PC-3 (cell line): ENCODE results near the gene CCDC141. TPM values are rescaled to one million over a fixed set of nuclear protein-coding genes. Genes with fewer than 3 reads are reported as not detected.

ENCODE experiments used
- ATAC-seq: fragments of 200-7000 bp; cut with Tn5 transposase; 2 replicates; pipeline ENCODE4 v1.9.1; 2020; ENCODE audit warnings: mild to moderate bottlenecking, moderate library complexity
- BruUV-seq: library from RNA; stranded (reverse); fragments of 400-500 nt; replicated peaks from 2 replicates; lab custom pipeline; 2021; lab: Mats Ljungman, UMichigan
- CTCF ChIA-PET: fragments of 300-600 bp; sonication (Branson Sonifier 250); formaldehyde crosslinking; loops from one replicate; lab custom pipeline; 2022; ENCODE audit warnings: antibody characterized with exemption; lab: Charles Lee
- POLR2A ChIA-PET: fragments of 300-600 bp; sonication (Branson Sonifier 250); formaldehyde crosslinking; loops from one replicate; lab custom pipeline; 2022; ENCODE audit warnings: antibody characterized with exemption; ENCODE audit not compliant: unreplicated experiment; lab: Charles Lee
- DNase-seq: peaks from one replicate; pipeline ENCODE4 v3.0.0-alpha.2; 2015
- H2AFZ ChIP-seq: fragments of 300-600 bp; sonication (generic); 2 replicates; pipeline ENCODE4 v1.6.0; 2016; ENCODE audit warnings: antibody characterized with exemption, low read length
- H3F3A ChIP-seq: fragments of 300-600 bp; sonication (generic); one replicate; pipeline ENCODE4 v1.6.0; 2017; ENCODE audit warnings: antibody characterized with exemption, low read length, control low read depth, mild to moderate bottlenecking; ENCODE audit not compliant: unreplicated experiment
- H3K27ac ChIP-seq: fragments of 300-600 bp; sonication (generic); 2 replicates; pipeline ENCODE4 v1.5.1; 2016; ENCODE audit warnings: mild to moderate bottlenecking, low read length
- H3K27me3 ChIP-seq: fragments of 300-600 bp; sonication (generic); 2 replicates; pipeline ENCODE4 v1.6.1; 2016; ENCODE audit warnings: low read length, mixed read lengths
- H3K36me3 ChIP-seq: fragments of 300-600 bp; sonication (generic); 2 replicates; pipeline ENCODE4 v1.6.1; 2016; ENCODE audit warnings: low read depth, mixed run types, low read length, mixed read lengths
- H3K4me1 ChIP-seq: fragments of 300-600 bp; sonication (generic); 2 replicates; pipeline ENCODE4 v1.5.1; 2016; ENCODE audit warnings: low read length; ENCODE audit not compliant: insufficient read depth
- H3K4me2 ChIP-seq: fragments of 300-600 bp; sonication (generic); 2 replicates; pipeline ENCODE4 v1.6.0; 2016; ENCODE audit warnings: low read length
- H3K4me3 ChIP-seq: fragments of 300-600 bp; sonication (generic); 2 replicates; pipeline ENCODE4 v1.5.1; 2016; ENCODE audit warnings: mild to moderate bottlenecking, low read length, mixed read lengths
- H3K79me2 ChIP-seq: fragments of 300-600 bp; sonication (generic); 2 replicates; pipeline ENCODE4 v1.6.1; 2017; ENCODE audit warnings: low read length, mixed read lengths
- H3K9ac ChIP-seq: fragments of 300-600 bp; sonication (generic); 2 replicates; pipeline ENCODE4 v1.6.0; 2016; ENCODE audit warnings: mild to moderate bottlenecking, low read length
- H3K9me2 ChIP-seq: fragments of 300-600 bp; sonication (generic); replicated peaks from 2 replicates; pipeline ENCODE4 v1.6.1; 2016; ENCODE audit warnings: mixed run types, low read length, mixed read lengths
- H3K9me3 ChIP-seq: fragments of 300-600 bp; sonication (generic); 2 replicates; pipeline ENCODE4 v1.6.1; 2016; ENCODE audit warnings: low read length, mixed read lengths
- H4K20me1 ChIP-seq: fragments of 300-600 bp; sonication (generic); 2 replicates; pipeline ENCODE4 v1.6.1; 2016; ENCODE audit warnings: low read length, mixed read lengths
- EZH2 ChIP-seq: fragments of 300-600 bp; sonication (generic); IDR thresholded peaks from one replicate; pipeline ENCODE4 v1.6.1; 2017; ENCODE audit warnings: antibody characterized with exemption, mild to moderate bottlenecking, low read length; ENCODE audit not compliant: unreplicated experiment
- EZH2phosphoT487 ChIP-seq: fragments of 300-600 bp; sonication (generic); IDR thresholded peaks from 2 replicates; pipeline ENCODE4 v1.6.1; 2018; ENCODE audit warnings: mild to moderate bottlenecking, antibody characterized with exemption, low read length, borderline replicate concordance
- intact Hi-C: fragments of 100-400 bp; cut with micrococcal nuclease; formaldehyde crosslinking; loops from 2 replicates; pipeline ENCODE4 v1.9.0; 2023
- total RNA-seq: library from RNA; depleted of rRNA; stranded (reverse); fragments of >200 nt; gene quantifications from 2 replicates; pipeline ENCODE4 v1.2.3, GENCODE V29; 2014
- TF ChIP-seq, protein P1 (sequence below): fragments of 300-600 bp; sonication (generic); conservative IDR thresholded peaks from 2 replicates; pipeline ENCODE4 v1.5.1; 2017; ENCODE audit warnings: antibody characterized with exemption, low read depth, mild to moderate bottlenecking, low read length

Gene CCDC141
- total RNA-seq, 1 experiment from 2014 or later = 1.1 TPM

DNA sequence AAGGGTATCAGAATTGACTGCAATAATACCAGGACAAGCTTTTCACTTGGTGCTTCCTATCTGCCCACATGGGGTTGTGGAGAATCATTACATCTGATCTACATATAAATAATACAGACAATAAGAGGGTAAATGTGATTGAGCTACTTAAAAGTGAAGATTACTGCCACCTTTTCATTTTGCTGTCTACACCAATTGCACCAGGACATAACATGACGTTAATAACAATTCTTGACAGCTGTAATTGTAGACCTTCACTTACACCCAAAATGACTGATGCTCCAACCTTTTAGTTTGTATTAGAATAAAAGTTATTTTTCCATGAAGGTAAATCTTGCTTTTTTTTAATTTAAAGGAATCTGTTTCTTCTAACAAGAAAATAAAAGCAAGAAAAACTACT, 206.2 kb downstream of the CCDC141 start:
- no peak overlapping the region for H3K27ac ChIP-seq
- DNase-seq (no peak), ATAC-seq (no peak)
- ChIA-PET CTCF (no interaction called here), POLR2A (no interaction called here)
- H3K9me3 ChIP-seq = no peaks in the 10 kb centered on the region
- H3K36me3 ChIP-seq = no peaks in the 10 kb centered on the region
- no peaks in the 10 kb centered on the region for H3K9me2 ChIP-seq
- no peak overlapping the region for H3K9ac ChIP-seq
- no peaks in the 10 kb centered on the region for H3K27me3 ChIP-seq
- H3K4me3 ChIP-seq = no peak overlapping the region
- no peak for TF ChIP-seq EZH2
- TF ChIP-seq, protein P1, sequence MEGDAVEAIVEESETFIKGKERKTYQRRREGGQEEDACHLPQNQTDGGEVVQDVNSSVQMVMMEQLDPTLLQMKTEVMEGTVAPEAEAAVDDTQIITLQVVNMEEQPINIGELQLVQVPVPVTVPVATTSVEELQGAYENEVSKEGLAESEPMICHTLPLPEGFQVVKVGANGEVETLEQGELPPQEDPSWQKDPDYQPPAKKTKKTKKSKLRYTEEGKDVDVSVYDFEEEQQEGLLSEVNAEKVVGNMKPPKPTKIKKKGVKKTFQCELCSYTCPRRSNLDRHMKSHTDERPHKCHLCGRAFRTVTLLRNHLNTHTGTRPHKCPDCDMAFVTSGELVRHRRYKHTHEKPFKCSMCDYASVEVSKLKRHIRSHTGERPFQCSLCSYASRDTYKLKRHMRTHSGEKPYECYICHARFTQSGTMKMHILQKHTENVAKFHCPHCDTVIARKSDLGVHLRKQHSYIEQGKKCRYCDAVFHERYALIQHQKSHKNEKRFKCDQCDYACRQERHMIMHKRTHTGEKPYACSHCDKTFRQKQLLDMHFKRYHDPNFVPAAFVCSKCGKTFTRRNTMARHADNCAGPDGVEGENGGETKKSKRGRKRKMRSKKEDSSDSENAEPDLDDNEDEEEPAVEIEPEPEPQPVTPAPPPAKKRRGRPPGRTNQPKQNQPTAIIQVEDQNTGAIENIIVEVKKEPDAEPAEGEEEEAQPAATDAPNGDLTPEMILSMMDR = no peak
- no peak for TF ChIP-seq EZH2phosphoT487
- no peak overlapping the region for H3K4me2 ChIP-seq
- H3K4me1 ChIP-seq = peaks cover 7% of the 10 kb centered on the region
- intact Hi-C loops = no loop called here
- no TSS peak for BruUV-seq
- H4K20me1 ChIP-seq = no peaks in the 10 kb centered on the region
- H2AFZ ChIP-seq = no peak overlapping the region
- no peaks in the 10 kb centered on the region for H3K79me2 ChIP-seq
- H3F3A ChIP-seq = no peaks in the 10 kb centered on the region

DNA sequence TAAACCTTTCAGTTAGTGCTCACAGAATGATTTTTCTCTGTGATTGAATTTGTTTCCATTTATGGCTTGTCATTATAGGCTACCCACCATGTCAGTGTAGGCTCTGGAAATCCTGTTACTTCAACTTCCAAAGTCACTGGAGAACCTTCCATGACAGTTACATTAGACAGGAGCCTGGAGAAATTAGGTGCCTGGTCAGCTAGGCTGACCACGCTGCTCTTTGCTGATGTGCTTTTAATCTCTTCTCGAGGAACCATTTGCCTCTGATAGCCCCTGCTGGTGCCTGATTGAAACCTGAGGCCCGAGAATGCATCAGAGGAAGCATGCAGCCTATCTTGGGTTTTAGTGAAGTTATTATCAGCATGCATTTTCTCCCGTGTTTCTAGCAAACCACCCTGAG, 213.1 kb downstream of the CCDC141 start:
- ATAC-seq (no peak), DNase-seq (no peak)
- Histone ChIP-seq H3K9me3 (no peaks in the 10 kb centered on the region), H3K4me3 (no peak overlapping the region), H3K27me3 (no peaks in the 10 kb centered on the region), H2AFZ (no peak overlapping the region), H3K27ac (no peak overlapping the region), H4K20me1 (no peaks in the 10 kb centered on the region), H3K4me2 (no peak overlapping the region), H3K9me2 (no peaks in the 10 kb centered on the region), H3K9ac (no peak overlapping the region), H3F3A (no peaks in the 10 kb centered on the region), H3K4me1 (no peaks in the 10 kb centered on the region), H3K36me3 (no peaks in the 10 kb centered on the region), H3K79me2 (no peaks in the 10 kb centered on the region)
- TF ChIP-seq EZH2phosphoT487 = no peak
- ChIA-PET POLR2A (no interaction called here), CTCF (no interaction called here)
- intact Hi-C loops = no loop called here
- no TSS peak for BruUV-seq

DNA sequence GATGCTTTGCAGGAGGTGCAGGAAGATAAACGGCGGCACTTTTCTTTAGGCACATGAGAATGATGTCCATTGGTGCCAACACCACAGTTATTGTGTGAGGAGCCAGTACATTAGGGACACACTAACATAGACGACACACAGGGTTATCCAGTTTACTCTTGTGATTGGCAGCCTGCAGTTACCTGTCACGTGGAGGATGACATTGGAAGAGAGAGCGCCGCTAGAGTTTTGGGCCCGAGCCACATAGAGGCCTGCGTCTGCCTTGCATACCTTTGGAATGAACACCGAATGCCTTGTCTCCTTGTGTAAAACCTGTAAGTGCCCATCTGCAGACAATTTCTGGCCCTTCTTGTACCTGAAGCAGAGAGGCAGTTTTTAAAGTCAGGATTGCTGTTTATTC, 215.9 kb downstream of the CCDC141 start:
- Histone ChIP-seq H4K20me1 (no peaks in the 10 kb centered on the region), H3K36me3 (no peaks in the 10 kb centered on the region), H3K4me3 (no peak overlapping the region), H3K4me1 (peaks cover 18% of the 10 kb centered on the region), H3K27me3 (no peaks in the 10 kb centered on the region), H3K27ac (no peak overlapping the region), H3K9me3 (no peaks in the 10 kb centered on the region), H3F3A (no peaks in the 10 kb centered on the region), H3K9ac (no peak overlapping the region), H3K4me2 (no peak overlapping the region), H3K9me2 (no peaks in the 10 kb centered on the region), H2AFZ (no peak overlapping the region), H3K79me2 (no peaks in the 10 kb centered on the region)
- CTCF ChIA-PET = no interaction called here
- no peak for ATAC-seq
- no TSS peak for BruUV-seq
- no peak for DNase-seq
- TF ChIP-seq, protein P1 = no peak
- TF ChIP-seq EZH2phosphoT487 (no peak), EZH2 (no peak)
- intact Hi-C loops = no loop called here
- POLR2A ChIA-PET = no interaction called here
